ENCODE data around the gene TAF4.

TAF4 gene

DNA sequence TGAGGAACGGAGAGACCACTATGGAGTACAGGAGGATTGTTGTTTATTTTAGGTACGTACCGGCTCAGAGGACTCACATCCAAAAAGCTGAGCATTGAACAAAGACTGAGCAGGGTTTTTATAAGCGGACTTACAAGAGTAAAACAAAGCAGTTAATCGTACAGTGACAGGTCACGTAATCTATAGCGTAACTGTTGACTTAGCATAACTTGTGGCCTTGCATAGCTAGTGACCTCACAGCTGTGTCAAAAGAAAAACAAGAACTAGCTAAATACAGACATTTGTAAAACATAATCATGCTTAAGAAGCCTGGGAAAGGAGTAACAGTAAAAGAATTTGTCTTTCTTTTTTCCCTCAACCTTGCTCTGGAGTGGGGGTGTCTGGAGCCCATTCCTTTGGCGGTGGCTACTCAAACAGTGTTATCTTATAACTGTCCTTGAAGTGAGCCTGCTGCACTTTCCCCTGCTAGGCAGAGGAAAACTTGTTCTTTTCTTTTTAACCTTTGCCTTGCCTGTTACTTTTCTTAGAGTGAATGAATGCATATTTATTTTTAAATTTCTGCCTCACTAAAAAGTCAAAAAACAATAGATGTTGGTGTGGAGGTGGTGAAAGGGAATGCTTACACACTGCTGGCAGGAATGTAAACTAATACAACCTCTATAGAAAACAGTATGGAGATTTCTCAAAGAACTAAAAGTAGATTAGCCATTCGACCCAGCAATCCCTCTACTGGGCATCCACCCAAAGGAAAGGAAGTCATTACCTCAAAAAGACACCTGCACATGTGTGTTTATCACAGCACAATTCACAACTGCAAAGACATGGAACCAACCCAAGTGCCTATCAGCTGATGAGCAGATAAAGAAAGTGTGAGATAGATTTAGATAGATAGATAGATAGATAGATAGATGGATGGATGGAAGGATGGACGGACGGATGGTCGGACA, 109.0 kb downstream of the TAF4 start:
- Histone ChIP-seq H3K27ac (ENCODE audit: low read depth, low read length, severe bottlenecking) (no peak overlapping the region), H3K36me3 (ENCODE audit: control insufficient read depth, insufficient read depth, low read length) (no peaks in the 10 kb centered on the region), H3K4me1 (ENCODE audit: control insufficient read depth, insufficient read depth, low read length, poor library complexity, severe bottlenecking) (peaks cover 3% of the 10 kb centered on the region), H3K9me3 (ENCODE audit: control insufficient read depth, low read length) (no peaks in the 10 kb centered on the region), H3K4me3 (ENCODE audit: extremely low read depth, insufficient read depth, low read length, poor library complexity, severe bottlenecking) (no peak overlapping the region)
- WGBS, 2 experiments (ENCODE audit: insufficient coverage in 2 of 2), result 92 to 94% methylated on average over 8 of the region's 12 CpGs

DNA sequence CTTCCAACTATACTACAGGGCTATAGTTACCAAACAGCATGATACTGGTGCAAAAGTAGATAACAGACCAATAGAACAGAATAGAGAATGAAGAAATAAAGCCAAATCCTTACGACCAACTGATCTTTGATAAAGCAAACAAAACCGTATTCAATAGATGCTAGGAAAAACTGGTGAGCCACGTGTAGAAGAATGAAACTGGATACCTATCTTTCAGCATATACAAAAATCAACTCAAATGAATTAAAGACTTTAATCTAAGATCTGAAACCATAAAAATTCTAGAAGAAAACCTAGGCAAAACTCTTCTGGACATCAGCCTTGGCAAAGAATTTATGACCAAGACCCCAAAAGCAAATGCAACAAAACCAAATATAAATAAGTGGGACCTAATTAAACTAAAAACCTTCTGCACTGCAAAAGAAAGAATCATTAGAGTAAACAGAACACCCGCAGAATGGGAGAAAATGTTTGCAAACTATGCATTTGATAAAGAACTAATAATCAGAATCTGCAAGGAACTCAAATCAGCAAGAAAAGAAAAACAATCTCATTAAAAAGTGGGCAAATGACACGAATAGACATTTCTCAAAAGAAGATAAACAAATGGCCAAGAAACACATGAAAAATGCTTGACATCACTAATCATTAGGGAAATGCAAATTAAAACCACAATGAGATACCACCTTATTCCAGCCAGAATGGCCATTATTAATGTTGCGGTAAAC, 109.8 kb downstream of the TAF4 start:
- Histone ChIP-seq H3K27ac (ENCODE audit: low read depth, low read length, severe bottlenecking) (no peak overlapping the region), H3K4me3 (ENCODE audit: extremely low read depth, insufficient read depth, low read length, poor library complexity, severe bottlenecking) (no peak overlapping the region), H3K36me3 (ENCODE audit: control insufficient read depth, insufficient read depth, low read length) (no peaks in the 10 kb centered on the region), H3K9me3 (ENCODE audit: control insufficient read depth, low read length) (no peaks in the 10 kb centered on the region), H3K4me1 (ENCODE audit: control insufficient read depth, insufficient read depth, low read length, poor library complexity, severe bottlenecking) (peaks cover 3% of the 10 kb centered on the region)
- 85 to 88% methylated on average over 2 to 4 of the region's 6 CpGs for WGBS, 2 experiments (ENCODE audit: insufficient coverage in 2 of 2)

DNA sequence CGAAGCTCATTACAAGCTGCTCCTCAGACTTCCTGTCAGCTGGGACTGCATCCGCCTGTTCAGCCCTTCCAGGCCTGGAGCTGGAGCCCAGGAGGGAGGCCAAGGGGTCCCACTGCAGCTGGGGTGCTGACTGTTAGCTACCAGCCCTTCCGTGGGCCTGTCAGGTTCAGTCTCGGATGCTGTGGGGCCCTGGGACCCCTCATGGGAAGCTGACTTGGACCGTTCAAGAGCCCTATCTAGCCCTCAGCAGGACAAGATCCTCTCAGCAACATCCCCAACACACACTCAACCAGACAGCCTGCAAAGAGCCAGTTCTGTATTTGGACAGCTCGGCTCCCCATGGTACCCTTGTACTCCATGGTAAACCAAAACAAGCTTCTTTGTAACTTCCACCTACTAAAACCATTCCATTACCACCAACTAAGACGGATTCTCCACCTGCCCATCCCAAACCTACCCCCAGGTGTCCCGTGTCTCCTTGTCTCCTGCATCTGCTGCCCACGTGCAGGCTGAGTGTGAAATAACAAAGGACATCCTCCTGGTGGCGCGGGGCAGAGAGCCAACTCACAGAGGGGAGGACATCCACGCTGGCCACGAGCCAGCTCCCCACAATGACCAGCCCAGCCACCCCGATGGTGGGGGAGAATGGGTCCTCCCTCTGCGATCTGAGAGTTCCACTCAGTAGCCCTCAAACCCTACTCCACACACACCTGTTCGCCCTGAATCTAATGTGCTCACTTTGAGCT, 111.2 kb downstream of the TAF4 start:
- Histone ChIP-seq H3K36me3 (ENCODE audit: control insufficient read depth, insufficient read depth, low read length) (no peaks in the 10 kb centered on the region), H3K27ac (ENCODE audit: low read depth, low read length, severe bottlenecking) (no peak overlapping the region), H3K4me1 (ENCODE audit: control insufficient read depth, insufficient read depth, low read length, poor library complexity, severe bottlenecking) (peaks cover 3% of the 10 kb centered on the region), H3K9me3 (ENCODE audit: control insufficient read depth, low read length) (no peaks in the 10 kb centered on the region), H3K4me3 (ENCODE audit: extremely low read depth, insufficient read depth, low read length, poor library complexity, severe bottlenecking) (no peak overlapping the region)
- WGBS, 2 experiments (ENCODE audit: insufficient coverage in 2 of 2), result 86 to 87% methylated on average over 11 to 14 of the region's 16 CpGs

- Histone ChIP-seq H3K27ac (ENCODE audit: low read depth, low read length, severe bottlenecking) (no peak overlapping the region), H3K4me1 (ENCODE audit: control insufficient read depth, insufficient read depth, low read length, poor library complexity, severe bottlenecking) (peaks cover 3% of the 10 kb centered on the region), H3K9me3 (ENCODE audit: control insufficient read depth, low read length) (no peaks in the 10 kb centered on the region), H3K36me3 (ENCODE audit: control insufficient read depth, insufficient read depth, low read length) (no peaks in the 10 kb centered on the region), H3K4me3 (ENCODE audit: extremely low read depth, insufficient read depth, low read length, poor library complexity, severe bottlenecking) (no peak overlapping the region)
- 84 to 87% methylated on average over 18 to 20 of the region's 20 CpGs for WGBS, 2 experiments (ENCODE audit: insufficient coverage in 2 of 2)
Observed at GRCh38 chr20:61953037-61954021, 112.4 kb downstream of the TAF4 start.

DNA sequence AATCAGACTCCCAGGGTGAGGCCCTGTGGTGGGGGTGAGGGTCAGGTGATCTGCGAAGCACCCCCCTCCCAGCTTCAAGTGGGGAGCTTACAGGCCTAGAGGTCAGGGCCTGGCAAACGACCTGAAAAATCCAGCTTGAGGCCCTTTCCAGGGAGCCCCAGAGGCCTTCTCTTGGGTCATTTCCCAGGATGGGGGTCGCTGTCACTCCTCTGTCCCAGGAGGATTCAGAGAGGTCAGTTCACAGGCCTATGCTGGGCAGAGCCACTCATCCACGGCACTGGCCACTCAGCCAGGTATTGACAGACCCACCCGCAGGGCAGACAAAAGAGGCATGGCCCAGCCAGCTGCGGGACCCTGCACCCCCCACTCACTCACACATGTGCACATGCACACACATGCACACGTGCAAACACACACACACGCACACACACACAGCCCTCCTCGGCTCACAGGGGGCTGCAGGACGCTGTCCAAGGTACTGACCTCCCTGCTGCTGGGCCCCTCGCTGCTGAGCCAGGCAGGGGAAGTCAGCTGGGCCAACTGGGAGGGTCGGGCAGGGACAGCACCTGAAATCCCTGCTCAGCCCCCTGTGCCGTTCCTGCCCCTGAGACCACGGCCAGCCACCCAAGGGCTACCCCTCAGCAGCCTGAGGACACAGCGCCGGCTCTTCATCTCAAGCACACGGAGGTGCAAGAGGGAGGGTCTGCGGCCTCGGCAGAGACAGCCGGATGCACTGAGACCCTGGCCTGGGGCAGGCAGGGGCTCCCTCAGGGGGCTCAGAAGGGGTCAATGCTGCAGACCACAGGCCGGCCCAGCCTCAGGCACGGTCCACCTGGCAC, 113.8 kb downstream of the TAF4 start:
- H3K9me3 ChIP-seq (ENCODE audit: control insufficient read depth, low read length), result no peaks in the 10 kb centered on the region
- H3K27ac ChIP-seq (ENCODE audit: low read depth, low read length, severe bottlenecking), result no peak overlapping the region
- H3K4me3 ChIP-seq (ENCODE audit: extremely low read depth, insufficient read depth, low read length, poor library complexity, severe bottlenecking), result no peak overlapping the region
- no peaks in the 10 kb centered on the region for H3K36me3 ChIP-seq (ENCODE audit: control insufficient read depth, insufficient read depth, low read length)
- WGBS, 2 experiments (ENCODE audit: insufficient coverage in 2 of 2), result 48 to 54% methylated on average over 15 to 17 of the region's 22 CpGs
- peaks cover 3% of the 10 kb centered on the region for H3K4me1 ChIP-seq (ENCODE audit: control insufficient read depth, insufficient read depth, low read length, poor library complexity, severe bottlenecking)

DNA sequence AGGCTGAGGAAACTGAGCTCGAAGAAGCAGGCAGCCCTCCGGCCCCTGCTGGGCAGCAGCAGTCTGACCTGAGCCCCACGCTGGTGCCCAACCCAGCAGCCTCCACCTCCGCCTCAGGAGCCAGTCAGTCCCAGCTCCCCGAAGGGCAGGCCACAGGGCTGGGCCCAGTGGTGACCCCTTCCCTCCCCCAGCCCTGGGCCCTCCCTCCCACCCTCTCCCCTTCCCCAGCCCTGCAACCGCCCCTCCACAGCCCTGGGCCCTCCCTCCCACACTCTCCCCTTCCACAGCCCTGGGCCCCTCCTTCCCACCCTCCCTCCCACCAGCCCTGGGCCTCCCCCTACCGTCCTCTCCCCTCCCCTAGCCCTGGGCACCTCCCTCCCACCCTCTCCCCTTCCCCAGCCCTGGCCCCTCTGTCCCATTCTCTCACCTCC, 115.0 kb downstream of the TAF4 start:
- Histone ChIP-seq H3K4me1 (ENCODE audit: control insufficient read depth, insufficient read depth, low read length, poor library complexity, severe bottlenecking) (no peaks in the 10 kb centered on the region), H3K27ac (ENCODE audit: low read depth, low read length, severe bottlenecking) (no peak overlapping the region), H3K9me3 (ENCODE audit: control insufficient read depth, low read length) (no peaks in the 10 kb centered on the region), H3K36me3 (ENCODE audit: control insufficient read depth, insufficient read depth, low read length) (no peaks in the 10 kb centered on the region), H3K4me3 (ENCODE audit: extremely low read depth, insufficient read depth, low read length, poor library complexity, severe bottlenecking) (no peak overlapping the region)
- WGBS, 2 experiments (ENCODE audit: insufficient coverage in 2 of 2), result 56 to 59% methylated on average over 4 to 7 of the region's 7 CpGs

DNA sequence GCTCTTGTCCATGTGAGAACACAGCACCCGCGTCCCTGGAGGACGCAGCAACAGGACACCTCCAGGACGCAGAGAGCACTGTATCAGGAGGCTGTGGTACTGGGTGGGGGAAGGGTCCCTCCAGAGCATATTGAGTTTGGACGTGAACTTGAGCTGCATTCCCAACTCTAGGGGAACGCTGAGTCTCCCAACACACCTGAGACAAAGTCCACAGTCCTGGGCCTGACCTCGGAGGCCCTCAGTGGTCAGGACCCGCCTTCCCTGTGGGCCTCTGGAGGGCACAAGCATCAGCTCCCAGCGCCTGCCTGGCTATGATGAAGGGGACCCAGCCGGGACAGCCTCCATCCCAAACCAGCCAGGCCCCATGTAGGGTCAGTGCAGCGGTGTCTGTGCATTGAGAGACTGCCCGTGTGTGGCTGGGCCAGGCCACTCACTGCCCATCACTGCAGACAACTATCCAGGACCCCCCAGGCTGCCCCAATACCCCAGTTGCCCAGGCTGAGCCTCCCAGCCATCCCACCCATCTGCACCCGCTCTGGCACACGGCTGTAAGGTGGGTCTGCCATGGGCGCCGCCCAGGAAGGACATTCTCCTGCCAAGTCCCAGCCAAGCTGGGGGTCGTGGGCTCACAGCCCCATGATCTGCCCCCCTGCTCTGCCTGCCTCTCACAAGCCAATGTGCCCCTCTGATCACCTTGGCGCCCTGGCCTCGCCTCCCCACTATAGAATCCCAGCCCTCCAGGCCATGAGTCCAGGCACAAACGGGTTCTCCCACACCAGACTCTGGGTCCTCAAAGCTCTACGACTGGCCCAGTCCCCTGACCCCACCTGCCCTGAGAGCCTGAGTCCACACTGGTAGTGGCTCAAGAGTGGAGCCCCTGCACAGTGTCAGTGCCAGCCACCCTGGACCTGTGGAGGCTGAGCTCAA, 115.7 kb downstream of the TAF4 start:
- H3K36me3 ChIP-seq (ENCODE audit: control insufficient read depth, insufficient read depth, low read length), result no peaks in the 10 kb centered on the region
- H3K9me3 ChIP-seq (ENCODE audit: control insufficient read depth, low read length), result no peaks in the 10 kb centered on the region
- 90 to 91% methylated on average over 18 to 21 of the region's 21 CpGs for WGBS, 2 experiments (ENCODE audit: insufficient coverage in 2 of 2)
- H3K27ac ChIP-seq (ENCODE audit: low read depth, low read length, severe bottlenecking), result no peak overlapping the region
- no peak overlapping the region for H3K4me3 ChIP-seq (ENCODE audit: extremely low read depth, insufficient read depth, low read length, poor library complexity, severe bottlenecking)
- no peaks in the 10 kb centered on the region for H3K4me1 ChIP-seq (ENCODE audit: control insufficient read depth, insufficient read depth, low read length, poor library complexity, severe bottlenecking)

- Histone ChIP-seq H3K27ac (ENCODE audit: low read depth, low read length, severe bottlenecking) (no peak overlapping the region), H3K36me3 (ENCODE audit: control insufficient read depth, insufficient read depth, low read length) (no peaks in the 10 kb centered on the region), H3K9me3 (ENCODE audit: control insufficient read depth, low read length) (no peaks in the 10 kb centered on the region), H3K4me3 (ENCODE audit: extremely low read depth, insufficient read depth, low read length, poor library complexity, severe bottlenecking) (no peak overlapping the region), H3K4me1 (ENCODE audit: control insufficient read depth, insufficient read depth, low read length, poor library complexity, severe bottlenecking) (no peaks in the 10 kb centered on the region)
- 90 to 98% methylated on average over 3 to 7 of the region's 7 CpGs for WGBS, 2 experiments (ENCODE audit: insufficient coverage in 2 of 2)
Observed at GRCh38 chr20:61949363-61949713, 116.3 kb downstream of the TAF4 start.

Measured in mesodermal cell (in vitro differentiated cells).